ENCODE measurements around the gene MANSC1.

The MANSC1 gene

DNA sequence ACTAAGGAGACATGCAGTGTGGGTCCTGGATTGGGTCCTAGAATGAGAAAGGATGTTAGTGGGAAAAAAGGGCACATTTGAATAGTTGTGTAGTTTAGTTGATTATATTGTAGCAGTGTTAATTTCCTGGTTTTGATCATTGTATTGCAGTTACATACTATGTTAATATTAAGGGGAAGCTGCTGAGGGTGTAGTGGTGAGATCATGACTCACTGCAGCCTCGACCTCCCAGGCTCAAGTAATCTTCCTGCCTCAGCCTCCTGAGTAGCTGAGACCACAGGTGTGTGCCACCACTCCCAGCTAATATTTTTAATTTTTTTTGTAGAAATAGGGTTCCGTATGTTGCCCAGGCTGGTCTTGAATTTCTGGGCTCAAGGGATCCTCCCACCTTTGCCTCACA lies 28.6 kb upstream of the MANSC1 start:
- no peak overlapping the region for H3K4me3 ChIP-seq (replicated peaks in 1 of 2; ENCODE audit: low read depth in 2 of 2, low read length in 2 of 2)
- no peak for DNase-seq (ENCODE audit: low read depth in 2 of 2)
- no peak for TF ChIP-seq CTCF (IDR thresholded peaks at IDR 0.05; ENCODE audit: low read depth, low read length)

DNA sequence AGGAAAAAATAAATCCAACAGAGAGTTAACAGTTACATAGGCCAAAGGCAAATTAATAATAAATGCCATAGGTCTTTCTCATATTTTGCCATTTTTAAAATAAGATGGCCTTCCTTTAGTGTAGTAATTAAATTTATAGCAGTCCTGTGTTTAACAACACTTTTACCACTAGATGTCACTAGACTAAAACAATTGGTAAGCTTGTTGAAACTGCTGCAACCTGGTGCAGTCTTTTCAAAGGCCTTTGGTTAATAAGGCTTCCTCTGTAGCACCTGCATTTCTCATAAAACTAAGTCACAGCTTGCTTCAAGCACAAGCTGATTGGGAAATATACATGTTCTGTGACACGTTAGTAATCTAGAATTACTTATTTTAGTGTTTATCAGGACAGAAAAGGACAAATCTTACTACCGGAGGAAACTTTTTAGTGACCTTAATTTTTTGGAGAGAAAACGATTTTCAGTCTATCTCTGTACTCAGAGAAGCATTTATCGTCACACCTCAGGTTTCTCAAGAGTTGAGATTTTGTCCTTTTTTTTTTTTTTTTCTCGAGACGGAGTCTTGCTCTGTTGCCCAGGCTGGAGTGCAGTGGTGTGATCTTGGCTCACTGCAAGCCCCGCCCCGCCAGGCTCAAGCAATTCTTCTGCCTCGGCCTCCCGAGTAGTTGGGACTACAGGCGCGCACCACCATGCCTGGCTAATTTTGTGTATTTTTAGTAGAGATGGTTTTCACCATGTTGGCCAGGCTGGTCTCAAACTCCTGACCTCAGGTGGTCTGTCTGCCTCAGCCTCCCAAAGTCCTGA lies 26.8 kb upstream of the MANSC1 start:
- TF ChIP-seq CTCF (IDR thresholded peaks at IDR 0.05; ENCODE audit: low read depth, low read length) = peak; percentile 54
- DNase-seq (ENCODE audit: low read depth in 2 of 2) = peak; percentile 88
- no peak overlapping the region for H3K4me3 ChIP-seq (replicated peaks in 1 of 2; ENCODE audit: low read depth in 2 of 2, low read length in 2 of 2)

- DNase-seq (ENCODE audit: low read depth in 2 of 2) = no peak
- TF ChIP-seq CTCF (IDR thresholded peaks at IDR 0.05; ENCODE audit: low read depth, low read length) = no peak
- no peak overlapping the region for H3K4me3 ChIP-seq (replicated peaks in 1 of 2; ENCODE audit: low read depth in 2 of 2, low read length in 2 of 2)
Measured at GRCh38 chr12:12372946-12373722, 23.1 kb upstream of the MANSC1 start.

DNA sequence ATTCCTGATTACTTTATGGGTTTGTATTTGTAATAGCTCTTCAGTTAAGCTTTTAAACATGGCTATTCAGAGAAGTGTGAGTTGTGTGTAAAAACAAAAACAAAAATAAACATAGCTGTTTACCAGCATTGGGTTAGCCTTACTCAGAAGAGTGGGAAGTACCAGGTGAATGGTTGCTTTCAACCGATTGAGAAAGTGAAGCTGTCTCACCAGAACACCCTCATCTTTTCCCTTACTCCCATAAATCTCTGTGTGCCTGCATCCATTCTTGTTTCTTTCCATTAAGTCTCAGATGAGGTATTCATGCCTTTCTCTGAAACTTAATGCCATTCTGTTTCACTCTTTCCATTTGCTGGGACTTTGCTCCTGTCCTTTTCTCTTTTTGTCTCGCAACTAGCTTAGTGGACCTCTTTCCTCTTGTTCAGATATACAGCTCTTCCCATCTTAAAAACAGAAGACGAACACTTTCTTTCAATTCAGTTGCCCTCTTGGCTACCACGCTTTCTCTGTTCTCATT lies 17.5 kb upstream of the MANSC1 start:
- DNase-seq (ENCODE audit: low read depth in 2 of 2) = no peak
- TF ChIP-seq CTCF (IDR thresholded peaks at IDR 0.05; ENCODE audit: low read depth, low read length) = no peak
- H3K4me3 ChIP-seq (replicated peaks in 1 of 2; ENCODE audit: low read depth in 2 of 2, low read length in 2 of 2) = no peak overlapping the region

GRCh38 chr12:12366701-12367481 lies 16.8 kb upstream of the MANSC1 start:
- no peak for DNase-seq (ENCODE audit: low read depth in 2 of 2)
- TF ChIP-seq CTCF (IDR thresholded peaks at IDR 0.05; ENCODE audit: low read depth, low read length) = no peak
- no peak overlapping the region for H3K4me3 ChIP-seq (replicated peaks in 1 of 2; ENCODE audit: low read depth in 2 of 2, low read length in 2 of 2)

DNA sequence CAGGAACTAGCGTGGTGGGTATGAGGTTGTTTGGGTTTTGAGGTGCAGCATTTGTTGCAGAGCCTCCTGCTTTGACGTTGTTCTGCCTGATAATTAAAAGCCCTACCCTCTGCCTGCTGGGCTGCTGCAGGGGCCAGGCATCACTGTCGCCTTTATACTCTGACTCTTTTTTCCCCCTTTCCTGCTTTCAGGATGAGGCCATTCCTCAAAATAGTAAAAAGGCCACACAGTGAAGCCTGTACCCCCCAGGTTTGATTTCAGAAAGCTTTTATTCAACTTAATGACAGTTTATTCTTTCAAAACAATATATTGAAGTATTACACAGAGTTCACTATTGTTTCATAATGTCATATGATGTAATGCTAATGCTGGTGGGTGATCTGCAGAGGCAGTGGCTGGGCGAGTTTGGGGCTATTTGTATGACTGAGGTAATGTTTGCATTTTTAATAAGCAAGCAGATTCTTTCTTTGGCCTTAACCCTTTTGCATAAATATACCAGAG lies 15.9 kb upstream of the MANSC1 start:
- DNase-seq (ENCODE audit: low read depth in 2 of 2) = peak in 1 of 2 donors; percentile 43
- H3K4me3 ChIP-seq (replicated peaks in 1 of 2; ENCODE audit: low read depth in 2 of 2, low read length in 2 of 2) = no peak overlapping the region
- TF ChIP-seq CTCF (IDR thresholded peaks at IDR 0.05; ENCODE audit: low read depth, low read length) = no peak

All from cardiac fibroblast (primary cell).